HG03139 (cell line): ENCODE results near the gene PKD2L2.
"Not testable (repeated sequence)": the region's sequence is repeated elsewhere in the genome, so short reads cannot be mapped to it uniquely, and the experiment has no call there.

Source experiments
- ATAC-seq: cut with Tn5 transposase; IDR thresholded peaks from one replicate; pipeline ENCODE4 v1.9.1; 2021; ENCODE audit not compliant: unreplicated experiment

The PKD2L2 gene

DNA sequence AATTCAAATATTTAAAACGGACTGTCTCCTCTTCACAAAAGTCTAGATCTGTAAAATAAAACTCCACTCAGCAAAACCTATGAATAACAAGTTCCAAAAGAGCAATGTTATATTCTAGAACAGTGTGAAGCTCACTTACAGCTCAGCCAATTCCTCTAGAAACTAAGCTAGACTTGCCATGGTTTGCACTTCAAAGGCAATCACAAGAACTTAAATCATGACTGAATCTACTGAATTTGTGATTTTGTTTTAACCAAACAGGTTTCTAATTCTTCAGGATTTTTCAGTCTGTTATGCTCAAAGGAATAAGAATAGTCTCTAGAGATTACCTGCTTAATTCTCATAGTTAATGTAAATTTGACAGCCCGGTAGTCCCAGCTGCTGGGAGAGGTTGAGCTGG lies 1.4 kb upstream of the PKD2L2 start:
- ATAC-seq, result no peak

DNA sequence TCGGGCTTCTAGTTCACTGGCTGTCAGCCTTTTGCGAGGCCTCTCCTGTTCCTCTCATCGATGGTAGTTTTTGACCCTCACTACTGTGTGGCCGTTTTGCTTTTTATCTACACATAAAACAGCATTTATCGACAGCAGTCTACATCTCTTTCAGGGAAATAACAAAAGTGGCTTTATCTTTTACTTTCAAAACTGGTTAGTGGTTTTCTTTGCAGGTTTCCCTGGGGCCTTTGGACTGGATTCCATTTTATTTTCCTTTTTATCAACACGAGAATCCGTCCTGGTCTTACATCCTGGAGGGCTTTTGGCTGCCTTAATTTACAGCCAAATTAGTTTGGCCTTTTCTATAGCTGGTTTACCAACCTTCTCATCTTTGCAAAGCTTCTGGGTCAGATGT lies 793 bp upstream of the PKD2L2 start:
- no peak for ATAC-seq

DNA sequence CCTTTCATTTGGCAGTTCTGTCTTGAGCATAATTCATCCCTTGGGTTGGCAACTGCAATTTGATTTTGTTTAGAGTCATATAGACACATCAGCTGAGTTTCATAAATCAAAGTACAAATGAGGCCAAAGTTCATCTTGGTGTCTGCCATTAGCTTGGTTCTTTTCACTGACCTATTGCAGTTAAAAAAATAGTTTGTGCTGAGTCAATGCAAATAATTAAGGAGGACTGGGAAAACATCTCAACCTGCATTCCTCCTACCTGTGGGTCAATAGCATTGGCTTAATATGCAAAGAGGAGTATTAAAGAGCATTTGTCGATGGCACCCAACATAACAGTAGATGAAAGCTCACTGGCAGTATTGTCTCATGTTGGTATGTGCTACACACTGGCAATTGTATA lies 1.6 kb downstream of the PKD2L2 start:
- ATAC-seq, result no peak

DNA sequence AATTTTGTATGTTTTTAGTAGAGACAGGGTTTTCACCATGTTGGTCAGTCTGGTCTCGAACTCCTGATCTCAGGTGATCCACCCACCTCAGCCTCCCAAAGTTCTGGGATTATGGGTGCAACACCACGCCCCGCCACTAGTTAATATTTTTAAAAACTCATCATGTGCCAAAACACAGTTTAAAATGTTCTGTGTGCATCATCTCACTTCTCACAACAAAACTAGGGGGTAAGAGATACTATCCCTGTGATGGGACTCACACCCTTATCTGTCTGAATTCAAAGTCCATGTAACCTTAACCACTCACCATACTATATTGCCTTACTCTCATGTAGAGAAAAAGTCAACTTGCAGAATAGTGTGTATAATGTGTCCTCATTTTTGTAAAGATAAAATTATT lies 2.6 kb downstream of the PKD2L2 start:
- ATAC-seq, result no peak

DNA sequence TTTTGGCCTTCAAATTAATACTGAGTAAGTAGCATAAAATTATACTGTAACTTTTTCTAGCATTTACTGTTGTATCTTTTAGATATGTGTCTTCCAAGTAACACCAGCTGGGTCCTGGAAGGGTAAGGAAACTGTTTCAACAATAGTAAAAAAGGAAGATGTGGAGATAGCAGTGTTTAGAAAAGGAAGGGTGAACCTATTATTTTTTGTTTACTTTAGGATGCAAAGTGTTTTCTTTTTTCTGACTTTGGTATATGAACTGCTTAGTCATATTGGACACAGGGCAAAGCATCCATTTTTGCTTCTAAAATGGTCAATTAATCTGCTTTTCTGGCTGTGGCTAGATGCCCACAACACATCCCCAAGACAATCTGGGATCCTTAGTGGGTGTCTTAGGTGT lies 5.3 kb downstream of the PKD2L2 start:
- no peak for ATAC-seq

DNA sequence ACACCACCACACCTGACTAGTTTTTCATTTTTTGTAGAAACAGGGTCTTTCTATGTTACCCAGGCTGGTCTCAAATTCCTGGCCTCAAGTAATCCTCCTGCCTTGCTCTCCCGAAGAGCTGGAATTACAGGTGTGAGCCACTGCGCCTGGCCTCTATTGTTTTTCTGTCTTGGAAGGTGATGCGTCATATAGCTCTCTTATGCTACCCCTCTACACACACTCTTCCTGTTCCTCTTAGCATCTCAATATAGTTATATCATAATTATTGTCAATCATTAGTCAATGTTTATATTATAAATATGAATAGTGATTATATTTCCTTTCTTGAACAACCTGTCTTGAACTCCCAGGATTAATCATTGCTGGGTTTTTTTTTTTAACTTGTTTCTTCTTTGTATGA lies 7.3 kb downstream of the PKD2L2 start:
- ATAC-seq, result no peak

DNA sequence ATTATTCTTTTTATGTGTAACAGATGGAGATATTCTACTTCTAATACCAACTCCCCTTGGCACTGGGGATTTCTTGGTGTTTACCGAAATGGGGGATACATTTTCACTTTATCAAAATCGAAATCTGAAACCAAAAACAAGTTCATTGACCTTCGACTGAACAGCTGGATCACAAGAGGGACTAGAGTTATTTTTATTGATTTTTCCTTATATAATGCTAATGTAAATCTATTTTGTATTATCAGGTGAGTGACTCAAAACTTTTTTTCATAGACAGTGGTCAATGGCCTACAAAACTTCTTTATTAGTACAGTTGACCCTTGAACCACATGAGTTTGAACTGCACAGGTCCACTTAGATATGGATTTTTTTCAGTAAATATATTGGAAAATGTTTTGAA lies 10.2 kb downstream of the PKD2L2 start:
- no peak for ATAC-seq

DNA sequence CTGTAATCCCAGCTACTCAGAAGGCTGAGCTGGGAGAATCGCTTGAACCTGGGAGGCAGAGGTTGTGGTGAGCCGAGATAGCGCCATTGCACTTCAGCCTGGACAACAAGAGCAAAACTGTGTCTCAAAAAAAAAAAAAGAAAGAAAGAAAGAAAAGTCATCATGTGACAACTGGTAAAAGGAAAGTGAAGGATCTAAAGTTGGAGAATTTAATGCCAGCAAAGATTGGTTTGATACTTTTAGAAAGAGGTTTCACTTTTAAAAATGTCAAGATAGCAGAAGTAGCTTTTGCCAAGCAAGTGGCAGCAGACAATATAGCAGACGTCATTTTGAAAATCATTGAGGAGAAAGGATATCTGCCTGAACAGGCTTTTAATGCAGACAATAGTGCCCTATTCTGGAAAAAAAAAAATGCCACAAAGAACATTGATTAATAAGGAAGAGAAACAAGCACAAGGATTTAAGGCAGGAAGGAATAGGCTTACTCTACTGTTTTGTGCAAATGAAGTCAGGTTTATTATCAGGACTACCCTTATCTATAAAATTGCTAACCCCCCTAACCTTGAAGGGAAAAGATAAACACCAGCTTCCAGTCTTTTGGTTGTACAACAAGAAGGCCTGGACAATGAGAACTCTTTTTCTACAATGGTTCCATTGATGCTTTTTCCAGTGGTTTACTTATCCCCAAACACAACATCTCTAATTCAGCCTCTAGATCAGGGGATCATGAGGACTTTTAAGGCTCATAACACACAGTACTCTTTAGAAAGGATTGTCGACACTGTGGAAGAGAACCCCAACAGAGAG lies 12.0 kb downstream of the PKD2L2 start:
- no peak for ATAC-seq

DNA sequence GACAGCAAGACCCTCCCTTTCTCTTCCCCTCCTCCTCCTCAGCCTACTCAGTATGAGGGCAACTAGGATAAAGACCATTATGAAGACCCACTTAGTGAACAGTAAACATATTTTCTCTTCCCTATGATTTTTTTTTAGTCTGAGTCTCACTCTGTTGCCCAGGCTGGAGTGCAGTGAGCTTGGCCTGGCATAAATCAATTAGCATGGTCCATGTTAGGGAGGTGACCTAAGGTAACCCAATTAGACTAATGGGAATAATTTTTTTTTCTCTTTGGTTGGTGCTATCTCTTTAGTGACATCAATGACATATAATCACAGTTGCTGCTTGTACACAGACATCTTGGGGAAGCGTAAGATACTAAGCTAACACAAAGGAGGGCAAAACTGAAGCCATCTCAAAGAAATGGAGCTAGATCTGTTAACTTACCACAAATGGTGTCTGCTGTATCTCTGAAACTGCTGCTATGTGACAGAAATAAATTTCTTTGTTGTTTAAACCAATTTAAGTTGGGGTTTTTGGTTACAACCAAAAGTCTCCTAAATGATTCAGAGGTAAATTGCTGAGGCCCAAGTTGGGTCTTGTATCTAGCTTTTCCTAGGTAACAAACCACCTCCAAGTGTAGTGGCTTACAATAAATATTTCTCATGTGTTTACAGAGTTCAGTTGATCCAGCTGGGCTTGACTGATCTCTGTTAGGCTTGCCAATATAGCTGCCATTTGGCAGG lies 13.3 kb downstream of the PKD2L2 start:
- ATAC-seq, result no peak

DNA sequence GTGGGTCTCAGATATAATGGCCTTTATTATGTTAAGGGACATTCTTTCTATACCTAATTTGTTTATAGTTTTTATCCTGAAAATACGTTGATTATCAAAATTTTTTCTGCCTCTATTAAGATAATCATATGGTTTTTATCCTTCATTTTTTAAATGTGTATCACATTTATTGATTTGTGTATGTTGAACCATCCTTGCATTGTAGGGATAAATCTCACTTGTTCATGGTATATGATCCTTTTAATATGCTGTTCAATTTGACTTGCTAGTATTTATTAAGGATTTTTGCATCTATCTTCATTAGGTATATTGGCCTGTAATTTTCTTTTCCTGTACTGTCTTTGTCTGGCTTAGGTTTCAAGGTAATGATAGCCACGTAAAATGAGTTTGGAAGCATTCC lies 25.5 kb downstream of the PKD2L2 start:
- ATAC-seq, result no peak

DNA sequence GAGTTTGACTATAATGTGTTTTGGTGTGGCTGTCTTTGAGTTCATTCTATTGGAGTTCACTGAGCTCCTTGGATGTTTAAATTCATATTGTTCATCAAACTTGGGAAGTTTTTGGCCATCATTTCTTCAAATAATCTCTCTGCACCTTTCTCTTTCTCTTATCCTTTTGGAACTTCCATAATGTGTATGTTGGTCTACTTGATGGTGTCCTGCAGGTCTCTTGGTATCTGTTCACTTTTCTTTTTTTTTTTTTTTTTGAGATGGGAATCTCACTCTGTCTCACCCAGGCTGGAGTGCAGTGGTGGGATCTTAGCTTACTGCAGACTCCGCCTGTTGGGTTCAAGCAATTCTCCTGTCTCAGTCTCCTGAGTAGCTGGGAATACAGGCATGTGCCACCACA lies 27.7 kb downstream of the PKD2L2 start:
- ATAC-seq, result no peak

DNA sequence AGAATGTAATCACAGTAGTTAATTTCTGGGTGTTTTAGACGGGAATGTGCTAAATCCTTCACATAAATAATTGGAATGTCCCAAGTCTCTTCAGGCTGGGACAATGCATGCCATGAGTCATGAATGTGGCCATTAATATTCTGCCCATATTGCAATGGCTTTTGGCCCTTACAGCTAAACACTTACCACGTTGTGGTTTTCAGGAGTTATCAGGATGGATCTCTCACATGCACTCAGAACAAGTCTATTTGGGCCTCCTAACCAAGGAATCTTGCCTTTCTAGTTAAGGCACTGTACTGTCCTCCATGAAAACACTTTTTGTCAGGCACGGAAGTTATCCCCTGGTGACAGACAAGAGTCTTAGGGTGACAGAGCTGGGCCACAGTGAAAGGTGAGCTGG lies 32.7 kb downstream of the PKD2L2 start:
- ATAC-seq, result no peak

DNA sequence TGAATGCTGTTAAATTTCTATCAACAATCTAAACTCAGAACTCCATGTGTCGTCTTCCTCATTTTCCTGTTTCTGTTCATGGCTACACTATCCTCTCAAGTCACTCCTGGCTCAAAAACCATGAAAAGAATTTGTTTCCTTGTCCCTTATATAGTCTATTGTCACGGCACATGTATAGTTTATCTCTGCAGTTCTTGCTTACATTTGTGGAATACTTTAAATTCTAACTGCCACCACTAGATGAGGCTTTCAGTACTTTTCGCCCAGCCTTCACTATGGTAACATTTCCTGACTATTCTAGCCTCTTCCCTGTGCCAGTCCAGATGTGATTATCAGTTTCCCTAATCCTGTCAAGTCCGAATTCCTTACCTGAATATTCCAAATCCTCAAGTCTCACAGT lies 34.6 kb downstream of the PKD2L2 start:
- no peak for ATAC-seq

DNA sequence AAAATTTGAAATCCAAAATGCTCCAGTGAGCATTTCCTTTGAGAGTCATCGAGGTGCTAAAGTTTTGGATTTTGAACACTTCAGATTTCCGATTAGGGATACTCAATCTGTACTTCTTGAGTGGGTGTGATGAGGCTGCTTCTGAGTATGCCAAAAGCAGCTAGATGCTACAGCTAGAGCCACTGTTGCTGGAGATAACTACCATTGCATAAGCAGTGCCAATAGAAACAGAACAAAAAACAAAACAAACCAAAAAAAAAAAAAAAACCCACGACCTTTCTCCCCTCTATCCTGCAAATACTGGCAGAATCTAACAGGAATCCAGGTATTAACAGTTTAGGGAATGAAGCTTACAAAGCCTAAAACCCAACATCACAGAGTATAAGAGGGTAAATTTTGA lies 43.5 kb downstream of the PKD2L2 start:
- no peak for ATAC-seq

DNA sequence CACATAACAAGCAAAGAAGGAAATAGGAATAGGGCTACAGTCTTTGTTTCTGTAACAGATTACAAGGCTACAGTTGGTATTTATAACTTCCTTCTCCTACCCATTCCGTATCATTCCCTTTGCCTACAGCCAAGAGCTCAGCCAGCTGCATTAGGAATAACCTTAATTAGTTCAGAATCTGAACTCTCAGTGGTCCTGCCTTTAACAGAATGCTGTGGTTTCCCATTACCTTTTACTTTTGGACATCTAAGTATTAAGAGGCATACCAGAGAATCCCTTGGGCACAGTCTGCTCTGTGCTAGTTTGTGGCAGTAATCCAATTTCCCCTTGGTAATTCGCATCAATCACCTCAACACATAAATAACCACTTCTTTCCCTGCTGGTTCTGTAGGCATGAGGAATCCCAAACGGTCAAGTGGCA lies 44.2 kb downstream of the PKD2L2 start:
- ATAC-seq, result no peak

DNA sequence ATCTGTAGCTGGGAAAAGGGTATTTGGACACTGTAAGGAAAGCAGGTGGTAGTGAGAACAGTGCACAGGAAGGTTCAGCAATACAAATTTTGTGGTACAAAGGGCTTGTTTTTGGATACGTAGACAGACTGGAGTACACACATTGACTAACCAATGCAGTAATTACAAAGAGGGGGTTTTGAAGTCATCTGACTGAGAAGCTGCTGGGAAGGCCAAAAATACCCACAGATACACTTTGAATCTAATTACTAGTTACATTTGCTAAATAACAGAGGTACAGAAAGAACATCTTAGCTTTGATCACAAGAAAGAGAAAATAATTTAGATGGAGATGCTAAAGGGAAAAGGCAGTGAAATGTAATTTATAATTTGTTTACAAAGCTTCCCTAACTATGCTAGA lies 45.9 kb downstream of the PKD2L2 start:
- ATAC-seq, result no peak

DNA sequence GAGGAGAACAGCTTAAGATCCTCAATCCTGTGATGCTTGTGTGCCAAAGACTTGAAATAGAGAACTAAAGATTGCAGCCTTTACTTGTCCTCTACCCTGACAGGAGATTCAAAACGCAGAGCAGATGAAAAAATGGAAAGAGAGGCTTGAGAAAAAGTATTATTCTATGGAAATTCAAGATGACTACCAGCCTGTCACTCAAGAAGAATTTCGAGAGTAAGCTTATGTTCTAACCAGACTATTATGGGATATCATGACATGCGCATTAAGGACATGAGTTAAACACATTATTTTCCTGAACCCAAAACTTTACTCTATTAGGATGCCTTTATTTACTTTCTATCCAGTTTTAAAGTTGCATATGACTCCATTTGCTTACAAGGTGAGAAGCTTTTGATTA lies 46.4 kb downstream of the PKD2L2 start:
- no peak for ATAC-seq

DNA sequence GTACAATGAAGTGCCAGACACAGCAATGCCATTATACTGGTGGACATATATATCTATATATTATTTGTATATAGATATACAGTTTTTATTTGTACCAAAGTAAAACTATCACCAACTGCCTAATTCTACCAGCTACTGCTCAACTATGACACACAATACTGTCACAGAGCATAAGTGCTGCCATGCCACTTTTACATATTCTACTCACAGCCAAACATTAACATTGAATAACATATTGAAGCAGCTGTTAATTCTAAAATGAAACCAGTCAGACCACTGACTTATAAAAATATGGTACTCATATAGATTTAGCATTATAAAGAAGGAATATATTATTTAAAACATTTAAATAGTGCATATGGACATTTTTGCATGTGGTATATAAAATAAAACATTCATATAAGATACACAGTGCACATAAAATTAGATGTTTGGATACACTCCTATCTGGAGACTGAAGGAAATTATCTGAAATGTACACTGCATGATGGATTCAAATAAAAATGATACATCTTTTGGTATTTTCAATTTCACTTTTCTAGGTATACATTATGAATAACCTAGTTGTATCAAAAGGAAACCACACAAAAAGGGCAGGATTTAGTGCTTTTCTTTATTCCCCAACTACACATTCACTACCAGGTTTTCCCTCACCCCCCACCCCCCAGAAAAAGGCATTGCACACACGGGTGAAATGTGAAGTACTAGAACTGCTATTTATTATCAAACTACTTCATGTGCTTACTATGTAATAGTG lies 48.9 kb downstream of the PKD2L2 start:
- no peak for ATAC-seq

DNA sequence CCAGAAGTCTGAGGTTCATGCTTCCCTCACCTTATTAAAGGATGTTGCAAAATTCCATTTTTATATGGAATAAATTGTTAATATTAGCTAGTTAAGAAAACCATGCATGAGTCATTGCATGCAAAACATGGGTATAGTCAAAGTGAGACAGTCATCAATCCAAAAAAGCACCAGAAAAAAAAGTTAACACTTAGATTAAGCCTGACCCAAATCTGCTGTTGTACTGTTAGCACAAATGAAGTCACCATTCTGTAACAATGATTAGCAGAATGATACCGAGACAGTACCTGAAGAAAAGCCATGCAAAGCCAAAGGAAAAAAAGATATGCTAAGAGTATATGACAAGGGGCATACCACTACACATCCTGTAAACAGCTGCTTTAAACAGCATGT lies 49.5 kb downstream of the PKD2L2 start:
- no peak for ATAC-seq

DNA sequence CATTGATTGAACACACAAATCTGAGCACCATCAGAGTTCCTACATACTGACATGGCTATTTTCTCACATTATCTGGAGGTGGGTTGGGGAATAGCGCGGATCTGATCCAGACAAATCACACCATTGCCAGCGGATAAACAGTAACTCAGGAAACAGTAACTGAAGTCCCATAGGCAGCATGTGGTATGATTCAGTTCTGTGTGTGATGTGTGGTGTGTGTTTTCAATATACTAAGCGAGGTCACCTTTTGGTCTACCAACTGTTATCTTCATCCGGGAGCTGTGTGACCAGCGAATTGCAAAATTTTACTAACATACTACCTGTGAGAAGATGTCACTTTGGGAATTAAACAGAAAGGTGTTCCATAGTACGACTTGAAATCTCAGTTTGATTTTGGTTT lies 50.1 kb downstream of the PKD2L2 start:
- ATAC-seq, result no peak

DNA sequence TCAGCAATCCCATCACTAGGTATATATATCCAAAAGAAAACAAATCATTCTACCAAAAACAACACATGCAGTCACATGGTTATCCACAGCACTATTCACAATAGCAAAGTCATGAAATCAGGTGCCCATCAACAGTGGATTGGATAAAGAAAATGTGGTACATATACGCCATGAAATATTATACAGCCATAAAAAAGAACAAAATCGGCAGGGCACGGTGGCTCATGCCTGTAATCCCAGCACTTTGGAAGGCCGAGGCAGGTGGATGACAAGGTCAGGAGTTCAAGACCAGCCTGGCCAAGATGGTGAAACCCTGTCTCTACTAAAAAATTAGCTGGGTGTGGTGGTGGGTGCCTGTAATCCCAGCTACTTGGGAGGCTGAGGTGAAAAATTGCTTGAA lies 55.0 kb downstream of the PKD2L2 start:
- ATAC-seq, result not testable (repeated sequence)

DNA sequence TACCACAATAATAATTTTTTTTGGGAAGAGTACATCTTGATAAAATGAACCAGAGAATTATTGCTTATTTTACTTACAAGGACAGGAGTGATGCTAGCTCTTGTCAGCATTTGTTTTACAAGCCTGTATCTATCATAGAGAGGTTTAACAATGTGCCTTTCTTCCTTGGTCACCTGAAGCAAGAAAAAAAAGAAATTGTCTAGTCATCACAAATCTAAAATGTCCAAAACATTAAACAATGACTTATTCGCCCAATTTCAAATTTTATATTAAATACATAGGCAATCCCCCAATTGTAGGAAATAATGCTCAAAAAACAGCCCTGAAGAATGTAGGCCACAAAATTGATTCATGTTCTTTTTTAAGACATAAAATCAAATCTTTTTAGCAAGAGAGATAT lies 56.6 kb downstream of the PKD2L2 start:
- ATAC-seq, result no peak
